GM18909 (cell line): ENCODE measurements around the gene MEN1.
A peak's percentile ranks its signal among the peaks of the same experiment; 100 is the strongest.

Experiments
- ATAC-seq: cut with Tn5 transposase; IDR thresholded peaks from one replicate; pipeline ENCODE4 v1.9.1; 2021; ENCODE audit warnings: mild to moderate bottlenecking; ENCODE audit not compliant: unreplicated experiment, poor library complexity

Gene MEN1

DNA sequence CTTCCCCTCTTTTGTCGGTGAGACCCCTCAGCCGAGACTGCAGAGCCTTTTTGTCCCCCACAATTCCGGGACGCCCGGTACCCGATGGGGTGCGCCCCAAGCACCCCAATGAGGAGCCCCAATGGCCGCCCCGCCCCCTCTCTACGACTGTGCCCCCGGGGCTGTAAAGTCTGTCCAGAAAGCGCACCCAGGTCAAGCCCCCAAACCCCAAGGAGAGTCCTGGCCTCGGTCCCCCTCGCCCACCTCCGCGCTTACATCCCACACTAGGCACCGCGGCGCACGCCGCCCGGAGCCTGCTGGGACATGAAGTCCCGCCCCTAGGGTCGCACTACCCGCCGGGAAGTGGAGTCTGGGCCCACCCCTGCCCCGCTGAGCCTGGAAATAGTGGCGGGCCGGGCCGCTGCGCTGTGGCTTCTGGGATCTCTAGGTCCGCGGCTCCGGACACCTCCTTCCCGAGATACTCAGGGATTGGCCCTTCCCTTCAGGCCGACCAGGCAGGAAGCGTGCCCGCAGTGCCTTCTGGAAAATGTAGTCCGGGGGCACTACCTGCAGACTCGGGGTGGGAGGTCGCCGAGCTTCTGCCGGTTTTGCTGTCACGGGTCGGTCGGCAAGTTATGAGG is at the start of gene MEN1:
Gene MEN1 (minus strand): TSS at position 281 of the 620 bp plus-strand sequence. CDS start 442 bp downstream, outside the sequence.
- ATAC-seq, result peak; percentile 57

DNA sequence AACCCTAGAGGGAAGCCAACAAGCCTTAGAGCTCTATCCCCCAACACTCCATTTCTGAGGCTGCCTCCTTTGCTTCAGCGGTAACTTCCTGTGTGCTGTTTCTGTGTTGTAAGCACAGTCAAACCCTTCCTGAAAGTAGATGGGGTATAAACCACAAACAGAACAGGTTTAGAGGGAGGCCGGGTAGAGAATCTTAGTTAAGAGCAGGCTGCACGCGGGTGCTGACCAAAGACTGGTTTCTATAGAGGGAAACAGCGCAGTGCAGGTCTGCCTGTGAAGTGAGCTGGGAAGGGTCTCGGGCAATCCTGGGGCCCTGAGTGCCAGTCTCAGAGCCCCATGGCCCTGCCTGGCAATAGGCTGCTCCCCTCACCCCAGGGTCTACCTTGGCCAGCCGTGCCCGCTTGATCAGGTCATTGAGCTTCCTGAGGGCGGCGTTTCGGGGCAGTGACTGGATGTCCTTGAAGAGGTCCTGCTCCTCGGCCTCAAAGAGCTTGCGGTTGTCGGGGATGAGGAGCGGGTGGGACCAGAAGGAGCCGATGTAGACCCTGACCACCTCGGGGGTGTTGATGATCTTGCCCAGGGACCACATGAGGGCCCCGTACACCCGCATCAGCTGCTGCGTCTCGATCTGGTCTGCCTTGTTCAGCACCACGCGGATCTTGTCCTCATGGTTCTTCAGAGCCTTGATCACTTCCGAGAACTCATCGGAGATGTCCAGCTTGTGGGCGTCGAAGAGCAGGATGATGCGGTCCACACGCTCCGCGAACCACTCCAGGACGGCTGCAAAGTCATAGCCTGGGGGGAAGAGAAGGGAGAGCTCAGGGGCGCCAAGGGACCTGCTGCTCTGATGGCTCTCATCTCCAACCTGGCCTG is 49.4 kb upstream of the MEN1 start:
- ATAC-seq, result peak; percentile 73

DNA sequence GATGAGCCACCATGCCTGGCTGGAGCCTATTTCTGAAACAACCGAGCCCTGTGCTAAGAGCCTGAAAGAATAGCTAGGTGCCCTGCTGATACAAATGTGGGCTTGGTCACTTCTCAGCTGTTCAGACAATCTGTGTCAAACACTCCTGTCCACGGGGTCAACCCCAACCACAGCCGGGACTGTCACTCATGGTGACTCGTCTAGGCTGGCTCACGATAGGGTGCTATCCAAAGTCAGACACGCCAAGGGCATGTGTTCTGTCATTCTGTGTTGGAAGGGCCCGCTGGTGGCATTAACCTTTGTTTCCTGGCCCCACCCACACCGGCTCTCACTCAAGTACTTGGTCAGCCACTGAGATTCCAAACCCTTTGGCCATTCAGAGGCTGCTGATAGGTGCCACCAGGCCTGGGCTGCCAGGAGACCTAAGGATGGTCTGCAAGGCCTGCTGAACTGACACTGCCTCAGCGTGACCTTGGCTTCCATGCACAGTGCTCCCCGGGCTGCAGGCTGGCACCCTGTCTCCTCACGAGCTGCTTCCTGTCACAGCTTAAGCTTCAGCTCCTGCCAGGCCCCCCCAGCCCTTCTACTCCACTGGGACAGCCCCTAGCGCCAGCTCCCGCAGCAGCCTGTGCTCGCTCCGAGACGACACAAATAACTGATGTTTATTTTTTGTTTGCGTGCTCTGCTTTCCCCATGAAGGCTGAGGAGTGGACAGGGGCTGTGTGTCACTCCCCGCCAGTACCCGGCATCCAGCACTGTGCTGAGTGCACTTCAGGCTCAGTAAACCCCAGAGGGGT is 48.3 kb upstream of the MEN1 start:
- peak; percentile 20 for ATAC-seq

- ATAC-seq, result no peak
Measured at GRCh38 chr11:64857485-64857884, 47.1 kb upstream of the MEN1 start.

GRCh38 chr11:64856382-64857227 is 46.3 kb upstream of the MEN1 start:
- no peak for ATAC-seq

- no peak for ATAC-seq
Measured at GRCh38 chr11:64855596-64856304, 45.4 kb upstream of the MEN1 start.

DNA sequence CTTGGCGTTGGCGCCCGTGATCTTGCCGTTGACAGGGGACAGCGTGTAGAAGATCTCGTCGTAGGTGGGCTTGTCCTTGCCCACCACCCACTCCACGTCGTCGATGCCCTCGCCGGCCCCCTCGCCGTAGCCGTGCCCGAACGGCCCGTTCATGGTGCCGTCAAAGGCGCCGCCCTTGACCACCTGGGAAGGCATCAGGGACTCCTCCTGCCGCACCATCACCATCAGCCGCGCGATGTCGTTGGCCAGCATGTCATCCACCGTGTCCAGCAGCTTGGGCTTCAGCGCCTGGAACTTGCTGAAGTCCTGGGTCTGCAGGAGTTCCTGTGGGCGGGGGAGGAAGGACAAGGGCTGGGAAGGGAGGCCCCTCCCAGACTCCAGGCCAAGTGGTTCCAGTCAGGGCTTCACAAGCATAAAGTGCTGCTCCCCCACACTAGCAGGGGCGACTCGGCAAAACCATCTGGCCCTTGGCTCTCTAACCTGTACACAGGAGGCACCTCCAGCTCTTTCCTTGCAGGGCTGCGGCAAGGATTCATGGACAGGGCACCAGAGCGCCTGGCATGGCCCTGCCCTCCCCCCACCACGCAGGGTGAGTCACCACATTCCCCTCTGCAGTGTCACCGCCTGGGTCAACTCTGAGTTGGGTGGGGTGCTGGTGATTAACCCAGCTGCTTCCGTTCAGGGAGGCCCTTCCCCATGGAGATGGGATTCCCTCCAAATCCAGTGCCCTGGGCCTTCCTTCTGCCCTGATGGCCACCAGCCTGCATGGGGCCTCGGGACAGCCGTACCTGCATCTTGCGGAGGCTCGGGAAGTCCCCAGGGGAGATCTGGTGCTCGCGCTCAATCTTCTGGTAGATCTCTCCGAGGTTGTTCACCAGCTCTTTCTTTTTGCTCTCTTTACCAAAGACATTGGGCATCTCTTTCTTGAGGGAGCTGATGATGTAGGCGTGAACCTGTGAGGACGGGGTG is 44.5 kb upstream of the MEN1 start:
- ATAC-seq, result no peak

- ATAC-seq, result no peak
Measured at GRCh38 chr11:64854157-64854533, 43.8 kb upstream of the MEN1 start.

DNA sequence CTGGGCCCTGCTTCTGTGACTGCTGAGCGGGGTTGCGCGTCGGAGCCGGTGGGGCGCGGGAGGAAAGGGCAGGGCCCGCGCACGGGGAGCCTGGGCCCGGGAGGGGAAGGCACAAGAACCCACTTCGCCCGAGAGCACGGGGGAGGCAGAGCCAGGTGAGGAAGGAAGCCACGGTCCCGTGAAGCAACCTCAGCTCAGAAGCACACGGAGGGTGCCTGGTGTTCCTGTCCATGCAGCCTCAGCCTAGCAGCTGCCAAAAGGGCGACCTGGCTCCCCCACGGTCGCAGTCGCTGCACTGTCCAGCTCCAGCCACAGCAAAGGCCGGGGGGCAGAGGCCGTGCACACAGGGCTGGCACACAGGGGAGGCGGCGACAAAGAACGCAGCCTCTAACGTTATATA is 43.4 kb upstream of the MEN1 start:
- ATAC-seq, result no peak

GRCh38 chr11:64852804-64853509 is 42.6 kb upstream of the MEN1 start:
- no peak for ATAC-seq

GRCh38 chr11:64851831-64852351 is 41.5 kb upstream of the MEN1 start:
- peak; percentile 20 for ATAC-seq

- peak; percentile 64 for ATAC-seq
Measured at GRCh38 chr11:64850979-64851567, 40.7 kb upstream of the MEN1 start.

DNA sequence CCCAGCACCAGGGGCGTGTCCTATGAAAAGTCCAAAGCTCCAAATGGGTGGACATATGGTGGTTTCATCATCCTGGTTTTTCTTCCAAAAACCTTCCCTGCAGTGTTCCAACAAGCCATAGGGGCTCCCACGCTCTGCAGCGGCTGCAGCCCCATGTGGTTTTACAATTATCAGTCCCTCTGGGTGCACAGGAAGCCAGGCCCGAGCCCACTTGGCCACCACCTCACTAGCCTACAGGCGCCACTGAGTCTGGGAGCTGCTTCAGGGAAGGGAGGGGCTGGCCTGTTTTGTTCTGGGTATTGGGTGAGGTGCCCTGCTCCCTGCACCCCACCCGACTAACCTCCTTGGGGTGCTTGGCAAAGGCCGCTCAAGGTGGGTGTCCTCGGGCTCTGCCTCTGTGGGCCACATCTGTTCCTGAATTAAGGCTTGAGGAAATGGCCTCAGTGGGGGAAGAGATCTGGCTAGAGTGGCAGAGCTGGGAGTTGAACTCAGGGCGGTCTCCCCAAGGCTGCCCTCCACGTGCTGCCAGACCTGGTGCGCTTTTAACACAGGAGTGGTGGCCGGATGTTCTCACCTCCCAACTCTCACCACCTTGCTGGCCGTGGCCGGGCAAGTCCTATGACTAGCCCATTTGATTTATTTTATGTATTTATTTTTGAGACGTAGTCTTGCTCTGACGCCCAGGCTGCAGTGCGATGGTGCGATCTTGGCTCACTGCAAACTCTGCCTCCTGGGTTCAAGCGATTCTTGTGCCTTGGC is 39.4 kb upstream of the MEN1 start:
- ATAC-seq, result no peak

- no peak for ATAC-seq
Measured at GRCh38 chr11:64848826-64849597, 38.7 kb upstream of the MEN1 start.

GRCh38 chr11:64848214-64848825 is 38.0 kb upstream of the MEN1 start:
- no peak for ATAC-seq
